ENCODE results near the gene PSMD12. TPM values are rescaled to one million over a fixed set of nuclear protein-coding genes. Genes with fewer than 3 reads are reported as not detected.
"Not testable (repeated sequence)": the region's sequence is repeated elsewhere in the genome, so short reads cannot be mapped to it uniquely, and the experiment has no call there.

The PSMD12 gene
- polyA plus RNA-seq, 3 donors: 45.9 to 48.3 (median 46.4) TPM

DNA sequence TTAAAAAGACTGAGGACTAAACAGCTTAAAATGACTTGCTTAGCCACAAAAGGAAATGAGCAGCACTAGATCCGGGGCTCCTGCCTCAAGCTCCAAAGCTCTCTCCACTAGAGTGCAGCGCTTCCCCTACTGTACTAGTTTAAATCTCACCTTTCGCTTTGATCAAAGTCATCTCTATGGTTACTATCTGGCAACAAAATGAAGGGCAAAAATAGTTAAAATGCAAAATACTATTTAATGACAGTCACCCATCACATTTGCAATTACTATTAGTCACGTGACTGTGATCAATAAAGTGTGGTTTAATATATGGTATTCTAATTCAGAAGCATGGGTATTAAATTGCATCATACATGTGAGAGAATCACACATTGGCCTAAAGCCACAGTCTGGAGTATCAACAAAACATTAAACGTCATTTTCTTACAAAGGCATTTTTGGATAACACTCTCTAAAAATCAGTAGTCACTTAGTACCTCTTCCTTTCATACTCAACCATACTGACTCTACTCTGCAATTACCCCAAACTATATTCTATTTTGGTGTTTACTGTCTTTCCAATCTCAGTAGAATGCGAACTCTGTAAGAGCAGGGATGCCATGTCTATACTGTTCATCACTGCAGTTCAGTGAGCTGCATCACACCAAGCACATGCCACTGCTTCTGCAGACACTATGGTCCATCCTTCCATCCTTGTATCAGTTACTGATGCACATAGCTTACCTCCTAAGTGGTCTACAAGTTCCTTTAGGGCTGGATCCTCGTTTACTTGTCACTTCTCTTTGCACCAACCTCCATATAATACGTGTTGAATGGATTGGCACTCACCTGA, 6.2 kb downstream of the PSMD12 start:
- DNase-seq (ENCODE audit: low read depth in 3 of 3, low spot score in 2 of 3): no peak

GRCh38 chr17:67358612-67359011, 7.8 kb downstream of the PSMD12 start:
- no peak for DNase-seq (ENCODE audit: low read depth in 3 of 3, low spot score in 2 of 3)

DNA sequence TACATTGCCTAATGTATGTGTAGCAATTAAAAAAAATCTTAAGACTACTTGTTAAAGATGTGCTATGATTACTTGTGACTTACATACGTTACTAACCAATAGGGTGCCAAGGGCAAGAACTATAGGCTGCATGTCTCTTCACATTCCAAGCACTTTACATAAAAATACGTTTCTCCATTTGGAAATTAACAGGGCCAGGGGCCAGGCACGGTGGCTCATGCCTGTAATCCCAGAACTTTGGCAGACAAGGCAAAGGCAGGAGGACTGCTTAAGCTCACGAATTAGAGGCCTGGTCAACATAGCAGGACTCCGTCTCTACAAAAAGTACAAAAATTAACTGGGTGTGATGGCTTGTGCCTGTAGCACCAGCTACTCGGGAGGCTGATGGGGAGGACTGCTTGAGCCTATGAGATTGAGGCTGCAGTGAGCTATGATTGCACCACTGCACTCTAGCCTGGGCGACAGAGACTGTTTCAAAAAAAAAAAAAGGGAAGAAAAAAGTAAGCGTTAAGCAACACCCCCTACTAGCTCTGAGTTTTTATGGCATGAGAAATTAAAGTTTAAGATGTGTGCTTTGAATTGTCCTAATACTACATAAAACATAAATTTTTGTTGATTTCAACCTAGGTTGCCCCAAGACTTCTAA, 12.3 kb downstream of the PSMD12 start:
- no peak for DNase-seq (ENCODE audit: low read depth in 3 of 3, low spot score in 2 of 3)

DNA sequence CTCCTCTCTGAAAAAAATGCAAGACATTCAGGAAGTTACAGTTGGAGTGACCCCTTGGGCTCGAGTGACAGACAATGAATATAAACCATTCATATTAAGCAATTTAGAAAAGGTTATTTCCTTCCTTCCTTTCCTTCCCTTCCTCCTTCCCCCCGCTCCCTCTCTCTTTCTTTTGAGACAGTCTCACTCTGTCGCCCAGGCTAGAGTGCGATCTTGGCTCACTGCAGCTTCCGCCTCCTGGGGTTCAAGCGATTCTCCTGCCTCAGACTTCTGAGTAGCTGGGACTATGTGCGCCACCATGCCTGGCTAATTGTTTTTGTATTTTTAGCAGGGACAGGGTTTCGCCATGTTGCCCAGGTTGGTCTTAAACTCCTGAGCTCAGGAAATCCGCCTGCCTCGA, 13.2 kb downstream of the PSMD12 start:
- no peak for DNase-seq (ENCODE audit: low read depth in 3 of 3, low spot score in 2 of 3)

DNA sequence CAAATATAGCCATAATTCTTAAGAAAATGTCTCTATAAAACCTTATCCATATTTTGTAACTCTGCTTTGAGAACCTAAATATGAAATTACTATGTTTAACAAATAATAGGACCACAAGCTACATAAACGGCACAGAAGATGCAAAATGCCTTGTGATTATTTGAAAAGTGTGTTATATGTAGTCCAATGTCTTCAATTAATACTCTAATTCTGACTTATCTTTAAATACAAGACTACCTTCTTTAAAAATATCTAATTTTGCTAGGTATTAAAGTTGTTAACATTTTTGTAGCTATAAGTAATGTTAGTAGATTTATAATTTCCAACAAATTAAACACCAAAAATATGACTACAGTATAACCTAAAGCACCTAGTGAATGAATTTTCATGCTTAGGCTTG, 17.0 kb downstream of the PSMD12 start:
- DNase-seq (ENCODE audit: low read depth in 3 of 3, low spot score in 2 of 3): no peak

DNA sequence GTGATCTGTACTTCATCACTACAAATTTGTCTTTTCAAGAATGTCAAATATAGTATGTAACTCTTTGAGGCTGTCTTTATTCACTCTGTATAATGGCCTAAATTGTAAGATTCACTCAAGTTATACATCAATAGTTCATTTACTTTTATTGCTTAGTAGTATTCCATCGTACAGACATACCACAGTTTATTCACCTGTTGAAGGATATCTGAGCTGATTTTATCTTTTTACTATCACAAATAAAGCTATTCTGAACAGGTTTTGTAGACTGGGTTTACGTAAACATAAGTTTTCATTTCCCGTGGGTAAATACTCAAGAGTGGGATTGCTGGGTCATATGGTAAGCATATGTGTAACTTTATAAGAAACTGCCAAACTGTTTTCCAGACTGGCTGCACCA, 18.6 kb downstream of the PSMD12 start:
- DNase-seq (ENCODE audit: low read depth in 3 of 3, low spot score in 2 of 3): no peak

GRCh38 chr17:67343237-67343636, 23.1 kb downstream of the PSMD12 start:
- DNase-seq (ENCODE audit: low read depth in 3 of 3, low spot score in 2 of 3): no peak

- not testable (repeated sequence) for DNase-seq (ENCODE audit: low read depth in 3 of 3, low spot score in 2 of 3)
Measured at GRCh38 chr17:67338353-67338752, 28.0 kb downstream of the PSMD12 start.

DNA sequence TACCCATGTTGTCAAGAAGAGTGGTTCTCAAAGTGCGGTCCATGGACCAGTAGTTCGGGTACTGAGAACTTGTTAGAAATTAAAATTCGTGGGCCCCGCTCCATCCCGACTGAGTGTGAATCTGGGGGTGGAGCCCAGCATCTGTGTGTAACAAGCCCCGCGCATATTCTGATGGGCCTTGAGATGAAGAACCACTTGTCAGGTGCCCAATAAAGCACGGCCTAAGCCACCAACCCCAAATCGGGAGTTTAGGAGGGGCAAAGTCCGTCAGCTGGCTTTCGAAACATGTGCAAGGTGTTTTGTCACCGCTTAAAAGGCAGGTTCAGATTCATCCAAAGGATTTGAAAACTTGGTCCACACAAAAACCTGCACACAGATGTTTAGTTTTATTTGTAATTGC, 29.5 kb downstream of the PSMD12 start:
- no peak for DNase-seq (ENCODE audit: low read depth in 3 of 3, low spot score in 2 of 3)

DNA sequence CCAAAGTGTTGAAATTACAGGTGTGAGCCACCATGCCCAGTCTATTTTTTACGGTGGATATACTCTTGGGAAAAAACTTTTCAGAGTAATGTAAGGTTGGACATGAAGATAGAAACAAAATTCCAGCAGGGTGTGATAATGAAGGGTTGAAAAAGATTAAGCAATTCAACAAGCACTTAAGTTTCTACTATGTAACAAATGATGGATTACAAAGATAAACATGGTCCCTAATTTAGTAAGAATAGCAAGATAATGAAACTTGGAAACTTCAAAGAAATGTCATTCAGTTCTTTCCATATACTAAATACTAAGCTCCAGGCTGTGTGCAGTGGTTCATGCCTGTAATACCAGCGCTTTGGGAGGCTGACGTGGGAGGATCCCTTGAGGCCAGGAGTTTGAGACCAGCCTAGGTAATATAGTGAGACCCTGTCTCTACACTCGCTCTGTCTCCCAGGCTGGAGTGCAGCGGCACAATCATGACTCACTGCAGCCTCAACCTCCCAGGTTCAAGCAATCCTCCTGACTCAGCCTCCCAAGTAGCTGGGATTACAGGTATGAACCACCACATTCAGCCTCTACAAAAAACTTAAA, 31.0 kb downstream of the PSMD12 start:
- no peak for DNase-seq (ENCODE audit: low read depth in 3 of 3, low spot score in 2 of 3)

DNA sequence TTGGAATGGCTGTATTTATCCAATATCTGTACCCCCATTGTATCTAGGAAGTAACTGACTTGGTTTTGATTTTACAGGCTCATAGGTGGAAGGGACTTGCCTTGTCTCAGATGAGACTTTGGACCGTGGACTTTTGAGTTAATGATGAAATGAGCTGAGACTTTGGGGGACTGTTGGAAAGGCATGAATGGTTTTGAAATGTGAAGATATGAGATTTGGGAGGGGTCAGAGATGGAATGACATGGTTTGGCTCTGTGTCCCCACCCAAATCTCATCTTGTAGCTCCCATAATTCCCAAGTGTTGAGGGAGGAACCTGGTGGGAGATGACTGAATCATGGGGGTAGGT, 34.2 kb downstream of the PSMD12 start:
- DNase-seq (ENCODE audit: low read depth in 3 of 3, low spot score in 2 of 3): not testable (repeated sequence)

DNA sequence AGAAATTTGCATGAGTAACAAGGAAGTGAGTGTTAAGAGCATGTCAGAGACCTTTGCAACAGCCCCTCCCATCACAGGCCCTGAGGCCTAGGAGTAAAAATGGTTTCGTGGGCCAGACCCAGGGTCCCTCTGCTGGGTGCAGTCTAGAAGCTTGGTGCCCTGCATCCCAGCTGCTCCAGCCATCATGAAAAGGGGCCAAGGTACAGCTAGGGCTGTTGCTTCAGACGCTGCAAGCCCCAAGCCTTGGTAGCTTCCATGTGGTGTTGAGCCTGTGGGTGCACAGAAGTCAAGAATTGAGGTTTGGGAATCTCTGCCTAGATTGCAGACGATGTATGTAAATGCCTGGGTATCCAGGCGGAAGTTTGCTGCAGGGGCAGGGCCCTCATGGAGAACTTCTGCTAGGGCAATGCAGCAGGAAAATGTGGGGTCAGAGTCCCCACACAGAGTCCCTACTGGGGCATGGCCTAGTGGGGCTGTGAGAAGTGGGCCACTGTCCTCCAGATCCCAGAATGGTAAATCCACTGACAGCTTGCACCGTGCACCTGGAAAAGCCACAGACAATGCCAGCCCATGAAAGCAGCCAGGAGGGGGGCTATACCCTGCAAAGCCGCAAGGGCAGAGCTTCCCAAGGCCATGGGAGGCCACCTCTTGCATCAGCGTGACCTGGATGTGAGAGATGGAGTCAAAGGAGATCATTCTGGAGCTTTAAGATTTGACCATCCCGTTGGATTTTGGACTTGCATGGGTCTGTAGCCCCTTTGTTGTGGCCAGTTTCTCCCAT, 34.8 kb downstream of the PSMD12 start:
- not testable (repeated sequence) for DNase-seq (ENCODE audit: low read depth in 3 of 3, low spot score in 2 of 3)

DNA sequence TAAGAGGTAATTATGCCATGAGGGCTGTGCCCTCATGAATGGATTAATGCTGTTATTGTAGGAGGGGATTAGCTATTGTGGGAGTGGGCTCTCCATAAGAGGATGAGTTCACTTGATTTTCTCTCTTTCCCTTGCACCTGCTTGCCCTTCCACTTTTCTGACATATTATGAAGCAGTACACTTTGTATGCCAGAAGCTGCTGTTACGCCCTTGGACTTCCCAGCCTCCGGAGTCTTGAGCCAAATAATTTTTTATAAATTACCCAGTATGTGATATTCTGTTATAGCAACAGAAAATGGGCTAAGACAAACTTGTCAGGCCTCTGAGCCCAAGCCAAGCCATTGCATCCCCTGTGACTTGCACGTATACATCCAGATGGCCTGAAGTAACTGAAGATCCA, 38.4 kb downstream of the PSMD12 start:
- DNase-seq (ENCODE audit: low read depth in 3 of 3, low spot score in 2 of 3): no peak

GRCh38 chr17:67326959-67327745, 39.2 kb downstream of the PSMD12 start:
- DNase-seq (ENCODE audit: low read depth in 3 of 3, low spot score in 2 of 3): not testable (repeated sequence)

DNA sequence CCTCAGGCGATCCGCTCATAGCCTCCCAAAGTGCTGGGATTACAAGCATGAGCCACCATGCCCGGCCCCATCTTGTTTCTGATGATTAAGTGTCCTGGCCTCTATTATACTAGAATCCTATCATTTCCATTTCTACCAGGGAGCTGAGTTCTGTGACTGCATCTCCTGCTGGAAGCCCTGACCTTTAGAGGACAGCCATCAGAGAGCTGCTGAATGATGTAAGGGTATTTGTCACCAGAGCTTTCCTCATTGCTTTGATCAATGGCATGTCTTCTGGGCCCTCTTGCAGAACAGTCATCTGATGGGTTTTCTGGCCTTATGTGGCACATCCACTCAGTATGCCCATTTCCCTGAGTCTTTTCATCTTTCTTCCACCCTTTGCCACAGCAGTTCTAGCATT, 39.9 kb downstream of the PSMD12 start:
- DNase-seq (ENCODE audit: low read depth in 3 of 3, low spot score in 2 of 3): no peak

DNA sequence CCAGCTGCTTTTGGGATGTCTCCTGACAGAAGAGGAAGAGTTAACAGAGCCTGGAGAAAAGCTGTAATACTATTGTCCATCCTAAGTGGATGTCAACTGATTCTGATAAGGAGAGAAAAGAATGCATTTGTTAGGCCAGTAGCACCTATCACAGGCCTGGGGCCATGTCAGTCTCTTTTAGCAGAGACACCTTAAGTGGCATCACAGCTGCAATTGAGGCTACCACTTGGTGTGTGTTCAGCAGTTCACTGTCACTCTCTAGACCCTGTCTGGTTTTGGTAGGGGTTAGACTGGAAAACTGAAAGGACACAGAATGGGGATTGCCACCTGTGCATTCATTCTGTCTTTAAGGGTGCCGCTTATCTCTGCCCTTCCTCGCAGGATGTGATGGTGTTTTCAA, 42.0 kb downstream of the PSMD12 start:
- no peak for DNase-seq (ENCODE audit: low read depth in 3 of 3, low spot score in 2 of 3)

GRCh38 chr17:67323445-67323844, 42.9 kb downstream of the PSMD12 start:
- DNase-seq (ENCODE audit: low read depth in 3 of 3, low spot score in 2 of 3): no peak

GRCh38 chr17:67322042-67322787, 44.2 kb downstream of the PSMD12 start:
- no peak for DNase-seq (ENCODE audit: low read depth in 3 of 3, low spot score in 2 of 3)

DNA sequence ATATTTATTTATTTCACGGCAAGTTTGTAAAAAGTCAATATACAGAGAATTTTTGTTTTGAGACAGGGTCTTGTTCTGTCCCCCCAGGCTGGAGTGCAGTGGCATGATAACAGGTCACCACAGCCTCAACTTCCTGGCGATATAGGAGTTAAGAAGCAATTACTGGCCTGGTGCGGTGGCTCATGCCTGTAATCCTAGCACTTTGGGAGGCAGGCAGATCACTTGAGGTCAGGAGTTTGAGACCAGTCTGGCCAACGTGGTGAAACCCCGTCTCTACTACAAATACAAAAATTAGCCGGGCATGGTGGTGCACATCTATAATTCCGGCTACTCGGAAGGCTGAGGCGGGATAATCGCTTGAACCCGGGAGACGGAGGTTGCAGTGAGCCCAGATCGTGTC, 44.9 kb downstream of the PSMD12 start:
- DNase-seq (ENCODE audit: low read depth in 3 of 3, low spot score in 2 of 3): not testable (repeated sequence)

- no peak for DNase-seq (ENCODE audit: low read depth in 3 of 3, low spot score in 2 of 3)
Measured at GRCh38 chr17:67316781-67317180, 49.6 kb downstream of the PSMD12 start.

Measured in right renal cortex interstitium (tissue), 3 donors.